ENCODE data around the gene DGKB.

The DGKB gene

DNA sequence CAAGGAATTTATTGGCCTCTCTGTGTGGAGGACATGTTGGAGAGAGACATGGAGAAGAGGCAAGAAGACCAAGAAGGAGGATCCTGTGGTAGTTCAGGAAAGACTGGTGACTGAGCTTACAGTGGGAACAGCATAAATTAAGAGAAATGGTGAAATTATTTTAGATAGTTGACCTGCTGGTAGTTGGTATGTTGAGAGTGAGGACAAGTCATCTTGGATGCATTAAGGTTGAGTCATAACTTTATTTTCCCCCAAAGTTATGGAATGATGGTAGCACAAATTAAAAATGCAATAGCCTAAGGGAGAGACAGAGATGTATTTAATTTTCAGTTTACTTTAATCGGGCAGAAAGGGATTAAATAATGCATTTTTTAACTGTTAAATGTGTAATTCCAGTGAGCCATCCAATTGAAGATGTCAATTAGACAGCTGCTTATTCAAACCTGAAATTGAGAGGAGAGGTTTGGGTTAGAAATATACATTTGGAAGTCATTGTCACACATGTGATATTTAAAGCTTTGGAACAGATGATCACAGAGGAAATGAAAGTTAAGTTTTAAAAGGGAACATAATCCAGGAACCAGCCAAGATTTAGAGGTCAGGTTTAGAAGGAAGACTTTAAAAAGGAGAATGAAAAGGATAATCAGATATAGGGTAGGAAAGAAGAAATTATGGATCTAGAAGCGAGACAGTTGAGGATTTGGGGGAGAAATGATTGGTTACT is 80.6 kb downstream of the DGKB start:
- no peak for DNase-seq (ENCODE audit: low read depth in 2 of 2)

DNA sequence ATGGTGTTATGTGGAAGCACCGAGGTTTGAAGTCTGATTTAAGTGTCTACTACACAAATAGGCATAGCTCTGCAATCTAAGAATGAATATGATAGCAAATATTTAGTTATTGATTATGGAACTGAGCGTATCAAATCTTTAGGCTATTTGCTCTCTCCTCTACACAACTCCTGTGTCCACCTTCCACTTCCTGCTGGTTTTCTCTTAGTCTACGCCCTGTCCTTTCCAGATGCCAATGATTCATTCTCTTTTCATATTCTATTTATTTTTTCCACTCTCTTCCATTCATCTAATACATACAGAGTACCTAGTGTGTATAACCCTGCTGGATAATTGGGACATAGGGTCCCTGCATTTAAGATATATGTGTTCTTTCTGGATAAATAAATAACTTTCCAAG is 83.7 kb downstream of the DGKB start:
- no peak for DNase-seq (ENCODE audit: low read depth in 2 of 2)

DNA sequence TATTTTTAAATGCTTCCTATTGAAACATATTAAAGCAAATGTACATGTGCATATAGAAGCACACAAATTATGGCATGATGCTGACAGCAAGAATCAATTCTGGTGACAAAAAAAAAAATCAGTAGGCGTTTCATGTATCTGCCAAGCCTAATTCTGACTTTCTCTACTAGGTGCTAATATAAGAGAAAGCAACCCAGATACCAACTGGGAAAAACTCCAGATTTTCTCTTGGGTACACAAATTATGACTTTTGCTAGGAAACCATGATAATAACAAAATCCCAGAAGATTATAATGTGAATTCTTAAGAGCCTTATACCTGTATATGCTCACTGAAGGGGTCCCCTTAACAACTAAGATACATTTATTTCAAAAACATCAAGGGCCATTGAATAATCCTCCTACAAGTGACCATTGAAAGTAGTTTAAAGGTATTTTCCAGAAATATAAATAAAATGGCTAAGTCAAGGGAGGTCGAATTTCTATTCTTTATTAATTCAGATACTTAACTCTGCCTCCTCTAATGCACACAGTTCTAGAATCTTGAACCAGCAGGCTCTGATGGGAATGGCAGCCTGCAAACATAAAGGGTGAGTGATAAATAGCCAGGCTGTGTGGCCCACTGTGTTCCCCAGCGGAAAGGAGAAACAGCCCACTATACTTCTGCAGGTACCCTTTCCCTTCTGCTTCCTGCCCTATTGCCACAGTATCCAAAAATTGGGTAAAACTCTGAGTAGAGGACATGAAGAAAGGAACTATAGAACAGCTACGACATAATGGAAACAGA is 84.5 kb downstream of the DGKB start:
- DNase-seq (ENCODE audit: low read depth in 2 of 2): no peak

DNA sequence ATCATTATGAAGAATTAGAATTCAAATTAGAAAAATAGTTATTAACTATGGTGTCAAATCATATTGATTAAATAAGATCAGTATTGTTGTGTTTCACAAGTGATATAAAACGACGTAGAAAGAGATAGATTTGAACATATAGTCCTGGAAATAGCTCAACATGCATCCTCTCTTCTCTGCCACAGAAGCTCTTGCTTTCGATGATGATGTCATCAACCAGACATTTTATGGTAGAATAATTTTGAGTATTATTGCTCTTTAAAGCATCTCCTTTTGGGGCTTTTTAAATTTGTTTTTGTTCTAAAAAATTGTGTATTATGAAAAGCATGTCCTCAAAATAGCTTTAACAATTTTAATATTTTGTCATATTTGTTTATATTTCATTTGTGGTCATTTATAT is 95.0 kb downstream of the DGKB start:
- no peak for DNase-seq (ENCODE audit: low read depth in 2 of 2)

DNA sequence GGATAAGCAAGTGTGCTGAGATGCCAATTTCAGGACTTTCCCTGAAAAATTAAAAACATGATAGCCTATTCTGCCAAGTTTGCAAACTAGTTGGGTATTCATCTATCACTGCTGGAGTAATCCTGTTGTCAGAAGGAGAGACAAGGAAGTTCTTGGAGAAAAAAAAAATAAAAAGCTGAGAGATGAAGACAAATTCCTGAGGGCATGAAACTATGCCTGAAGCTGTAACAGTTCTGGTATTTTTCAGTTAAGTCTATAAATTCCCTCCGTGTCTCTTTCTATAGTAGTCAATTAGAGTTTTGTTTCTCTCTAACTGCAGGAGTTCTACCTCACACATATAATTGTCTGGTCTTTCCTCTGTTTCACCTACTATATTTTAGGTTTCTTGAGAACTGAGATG is 95.7 kb downstream of the DGKB start:
- DNase-seq (ENCODE audit: low read depth in 2 of 2): no peak

DNA sequence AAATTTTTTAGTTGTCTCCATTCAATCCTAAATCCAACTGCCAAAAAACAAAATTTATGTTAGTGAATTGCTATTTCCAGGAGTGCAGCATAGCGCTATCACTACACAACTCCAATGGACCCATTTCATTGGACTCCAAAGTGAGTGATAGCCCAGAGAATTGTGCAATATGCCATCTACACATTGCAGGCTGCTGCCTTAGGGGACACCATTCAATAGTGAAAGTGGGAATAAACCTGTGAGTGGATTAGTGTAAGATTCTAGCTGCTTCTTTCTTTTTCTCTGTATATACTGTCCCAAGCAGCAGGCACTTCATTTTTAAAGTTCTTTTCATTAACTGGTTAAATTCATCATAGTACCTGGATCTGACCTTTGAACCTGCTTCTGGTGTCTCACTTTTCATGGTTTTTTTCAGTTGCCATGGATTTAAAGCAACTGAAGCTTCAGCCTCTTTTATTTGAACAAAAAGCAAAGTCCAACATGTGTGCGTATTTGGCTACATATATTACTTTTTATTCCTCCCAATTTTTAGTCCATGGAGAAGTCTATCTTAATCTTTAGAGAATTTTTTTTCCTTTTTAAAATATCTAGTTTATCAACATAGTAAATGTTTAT is 97.3 kb downstream of the DGKB start:
- no peak for DNase-seq (ENCODE audit: low read depth in 2 of 2)

DNA sequence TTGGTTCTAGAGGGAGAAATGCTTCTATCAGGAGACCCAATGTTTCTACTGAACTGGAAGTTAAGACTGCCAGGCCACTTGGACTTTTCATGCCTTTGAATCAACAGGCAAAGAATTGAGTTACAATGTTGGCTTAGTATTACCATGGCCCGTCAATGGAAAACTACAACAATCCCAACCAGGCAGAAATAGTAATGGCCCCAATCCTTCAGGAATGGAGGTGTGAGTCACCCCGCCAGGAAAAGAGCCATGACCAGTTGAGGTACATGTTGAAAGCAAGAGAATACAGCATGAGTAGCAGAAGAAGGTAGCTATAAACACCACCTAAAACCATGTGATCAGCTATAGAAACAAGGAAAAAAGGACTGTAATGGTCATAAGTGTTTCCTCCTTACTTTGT is 101.9 kb downstream of the DGKB start:
- no peak for DNase-seq (ENCODE audit: low read depth in 2 of 2)

DNA sequence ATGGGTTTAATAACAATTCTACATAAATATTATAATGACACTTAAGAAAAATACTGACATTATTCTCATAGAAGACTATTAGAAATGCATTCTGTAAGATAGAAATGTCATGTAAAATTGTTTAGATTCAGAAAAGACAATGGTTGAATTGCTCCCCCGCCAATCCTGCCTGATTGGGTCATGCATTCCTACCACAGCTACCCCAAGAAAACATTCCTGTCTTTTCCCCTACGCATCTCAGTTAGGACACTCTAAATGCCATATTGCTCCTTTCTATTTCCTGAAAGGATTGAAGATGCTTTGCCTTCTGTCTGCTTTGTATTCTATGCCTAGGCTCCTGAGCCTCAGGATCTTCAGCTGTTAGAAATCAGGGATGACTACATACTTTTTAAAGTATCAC is 109.4 kb downstream of the DGKB start:
- no peak for DNase-seq (ENCODE audit: low read depth in 2 of 2)

DNA sequence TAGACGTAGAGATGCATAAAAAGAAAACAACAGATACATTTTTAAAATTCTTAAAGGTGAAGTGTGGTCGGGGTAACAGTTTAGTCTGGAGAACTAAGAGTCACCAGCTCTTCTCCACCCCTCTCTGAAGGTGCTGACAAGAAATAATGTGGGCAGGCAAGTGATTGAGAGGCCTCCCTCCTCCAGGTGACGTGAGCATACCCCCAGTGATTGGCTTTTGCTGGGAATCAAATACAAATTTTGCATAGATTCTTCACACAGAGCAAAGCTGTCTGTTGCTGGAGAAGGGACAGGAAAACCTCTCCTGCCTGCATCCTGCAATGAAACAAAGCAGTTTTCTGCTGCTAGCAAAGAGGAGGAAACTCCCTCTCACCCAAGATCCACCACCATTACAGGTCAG is 115.0 kb downstream of the DGKB start:
- DNase-seq (ENCODE audit: low read depth in 2 of 2): no peak

DNA sequence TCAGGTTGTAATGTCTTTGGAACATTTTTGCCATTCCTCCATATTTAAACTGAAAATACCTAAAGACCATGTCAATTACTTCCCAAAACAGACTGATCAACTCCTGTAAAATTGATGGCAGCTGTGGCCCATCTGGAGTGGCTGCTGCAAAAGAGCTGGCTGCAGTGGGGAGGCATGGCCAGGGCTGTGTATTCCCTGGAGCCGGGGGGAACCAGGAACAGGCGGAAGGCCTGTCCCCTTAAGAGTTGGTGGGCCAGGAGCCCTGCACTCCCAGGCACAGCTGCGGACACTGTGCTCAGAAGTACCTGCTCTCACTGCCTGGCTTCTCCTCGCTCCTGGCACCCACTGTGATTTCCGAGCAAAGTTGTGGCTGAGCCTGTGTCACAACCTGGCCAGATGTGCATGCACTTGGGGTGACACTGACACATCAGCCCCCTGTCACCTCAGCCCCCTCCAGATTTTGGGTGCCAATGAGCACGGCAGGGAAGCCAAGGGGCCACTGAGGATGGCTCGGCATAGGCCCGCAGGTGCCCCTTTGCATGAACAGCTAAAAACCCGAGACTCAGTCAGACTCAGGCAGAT is 116.1 kb downstream of the DGKB start:
- no peak for DNase-seq (ENCODE audit: low read depth in 2 of 2)

DNA sequence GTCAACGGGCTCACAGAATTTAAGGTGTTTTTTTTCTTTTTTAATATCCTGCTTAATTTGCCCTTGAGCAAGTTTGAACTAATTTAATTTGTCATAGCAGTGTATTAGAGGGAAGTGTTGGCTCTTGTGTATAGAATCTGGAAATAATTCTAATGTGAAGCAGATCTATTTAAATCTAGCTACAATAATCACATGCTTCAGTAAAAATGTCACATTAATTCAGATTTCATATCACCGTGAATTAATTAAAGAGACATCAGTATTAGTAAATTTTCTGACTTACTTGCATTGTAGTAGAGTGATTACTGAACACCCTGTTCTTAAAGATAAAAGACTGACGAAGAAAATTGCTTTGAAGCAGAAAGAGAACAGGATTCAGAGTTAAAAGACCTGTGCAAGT is 124.7 kb downstream of the DGKB start:
- no peak for DNase-seq (ENCODE audit: low read depth in 2 of 2)

DNA sequence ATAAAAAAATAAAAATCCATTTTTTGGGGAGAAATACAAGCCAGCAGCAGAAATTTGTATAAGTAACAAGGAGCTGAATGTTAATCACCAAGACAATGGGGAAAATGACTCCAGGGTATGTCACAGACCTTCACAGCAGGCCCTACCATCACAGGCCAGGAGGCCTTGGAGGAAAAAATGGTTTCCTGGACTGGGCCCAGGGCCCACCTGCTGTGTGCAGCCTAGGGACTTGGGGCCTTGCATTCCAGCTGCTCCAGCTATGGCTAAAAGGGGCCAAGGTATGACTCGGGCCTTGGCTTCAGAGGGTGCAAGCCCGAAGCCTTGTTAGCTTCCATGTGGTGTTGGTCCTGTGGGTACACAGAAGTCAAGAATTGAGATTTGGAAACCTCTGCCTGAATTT is 126.3 kb downstream of the DGKB start:
- no peak for DNase-seq (ENCODE audit: low read depth in 2 of 2)

DNA sequence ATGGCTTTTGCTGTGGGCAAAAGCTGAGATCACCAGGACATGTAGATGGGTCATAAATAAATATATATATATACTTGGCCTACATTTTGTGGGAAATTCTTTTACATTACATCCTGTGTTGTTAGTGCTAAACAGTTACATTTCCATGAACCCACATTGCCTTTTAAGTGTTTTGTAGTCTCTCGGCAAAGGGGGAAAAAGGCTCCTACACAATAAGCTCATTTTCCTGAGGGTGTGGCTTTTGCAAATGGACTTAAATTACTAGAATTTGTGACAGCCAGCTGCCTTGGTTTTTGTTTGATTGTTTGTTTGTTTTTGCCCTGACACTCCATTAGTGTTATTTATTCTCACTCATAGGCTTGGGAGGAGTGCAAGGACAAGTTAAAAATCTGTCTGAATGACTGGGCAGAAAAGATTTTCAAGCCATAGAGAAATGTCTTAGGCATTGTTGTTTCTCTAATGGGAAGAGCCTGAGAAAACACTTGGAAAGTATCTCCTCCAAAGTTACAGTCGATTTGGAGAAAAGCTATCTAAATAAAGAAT is 128.8 kb downstream of the DGKB start:
- DNase-seq (ENCODE audit: low read depth in 2 of 2): no peak

DNA sequence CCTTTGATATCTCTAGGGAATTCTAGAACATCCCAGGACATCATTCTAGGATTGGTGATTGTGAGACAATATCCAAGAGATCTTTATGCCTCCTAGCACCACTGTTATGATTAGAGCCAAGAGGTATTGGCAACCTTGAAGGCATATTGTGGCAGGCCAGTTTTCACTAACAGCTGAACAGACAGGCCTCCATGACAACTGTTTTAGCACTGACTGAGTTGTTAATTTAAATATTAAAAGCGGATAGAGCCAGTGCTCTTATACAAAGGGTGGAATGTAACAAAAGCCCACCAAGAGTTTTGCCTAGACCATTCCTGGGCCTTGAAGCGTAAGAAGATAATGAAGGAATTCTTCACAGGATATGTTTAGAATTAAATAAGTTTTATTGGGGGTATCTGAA is 131.9 kb downstream of the DGKB start:
- no peak for DNase-seq (ENCODE audit: low read depth in 2 of 2)

DNA sequence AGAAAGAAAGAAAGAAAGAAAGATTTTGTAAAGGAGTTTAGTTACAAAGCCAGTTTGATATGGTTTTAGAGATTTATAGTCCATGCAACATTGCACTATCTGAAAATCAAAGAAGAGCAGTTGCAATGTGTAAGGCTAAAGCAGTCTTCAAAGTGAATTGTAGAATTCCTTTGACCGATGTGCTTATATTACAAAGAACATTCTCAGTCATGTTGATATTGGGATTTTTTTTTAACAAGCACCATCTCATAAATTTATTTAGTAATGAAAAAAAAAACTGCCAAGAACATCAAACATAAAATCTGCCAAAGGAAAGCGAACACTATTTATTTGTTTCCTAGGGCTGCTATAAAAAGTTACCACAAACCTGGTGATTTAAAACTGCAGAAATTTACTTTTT is 133.3 kb downstream of the DGKB start:
- DNase-seq (ENCODE audit: low read depth in 2 of 2): no peak

DNA sequence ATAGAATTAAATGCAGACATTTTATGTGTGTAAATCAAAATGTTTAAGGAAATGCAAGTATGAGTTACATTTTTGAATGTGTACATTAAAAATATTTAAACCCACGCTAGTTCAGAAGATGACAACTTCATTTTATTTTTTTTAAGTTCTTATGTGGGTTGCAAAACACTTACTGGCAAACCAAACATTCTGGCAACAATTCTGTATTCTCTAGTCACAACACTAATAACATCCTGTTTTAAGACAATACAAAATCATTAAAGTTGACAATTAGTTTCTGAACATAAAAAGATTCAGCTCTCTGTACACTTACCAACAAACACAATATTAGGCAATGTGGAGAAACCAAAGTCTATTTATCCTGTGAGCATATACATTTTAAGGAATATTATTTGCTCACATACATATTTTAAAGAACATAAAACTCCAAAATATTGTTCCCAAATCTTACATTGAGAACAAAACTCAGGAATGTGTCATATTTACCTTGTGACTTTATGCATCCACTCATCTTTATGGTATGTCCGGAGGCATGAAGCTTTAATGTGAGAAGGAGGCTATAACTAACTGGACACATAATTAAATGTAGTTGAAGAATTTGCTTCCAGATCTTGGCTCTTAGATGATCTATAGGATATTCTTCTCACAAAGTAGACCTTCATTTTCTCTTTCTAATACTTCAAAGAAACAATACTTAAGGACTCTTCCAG is 134.7 kb downstream of the DGKB start:
- DNase-seq (ENCODE audit: low read depth in 2 of 2): no peak

DNA sequence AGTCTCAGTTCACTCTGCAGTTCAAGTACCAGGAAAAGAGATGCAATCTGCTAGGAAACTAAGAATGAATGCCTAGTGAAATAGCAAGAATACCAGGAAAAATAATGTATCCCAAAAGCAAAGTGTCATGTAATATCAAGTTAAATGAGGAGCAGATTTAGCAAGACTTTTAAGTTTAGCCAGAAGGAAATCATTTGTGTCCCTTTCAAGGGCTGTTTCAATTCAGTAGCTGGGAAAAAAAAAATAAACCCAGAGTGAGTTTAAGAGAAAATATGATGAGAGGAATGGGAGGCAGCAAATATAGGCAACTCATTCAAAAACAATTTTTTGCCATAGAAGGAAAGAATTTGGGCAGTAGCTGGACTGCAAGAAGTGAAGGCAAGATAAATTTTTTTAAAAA is 135.8 kb downstream of the DGKB start:
- DNase-seq (ENCODE audit: low read depth in 2 of 2): no peak

DNA sequence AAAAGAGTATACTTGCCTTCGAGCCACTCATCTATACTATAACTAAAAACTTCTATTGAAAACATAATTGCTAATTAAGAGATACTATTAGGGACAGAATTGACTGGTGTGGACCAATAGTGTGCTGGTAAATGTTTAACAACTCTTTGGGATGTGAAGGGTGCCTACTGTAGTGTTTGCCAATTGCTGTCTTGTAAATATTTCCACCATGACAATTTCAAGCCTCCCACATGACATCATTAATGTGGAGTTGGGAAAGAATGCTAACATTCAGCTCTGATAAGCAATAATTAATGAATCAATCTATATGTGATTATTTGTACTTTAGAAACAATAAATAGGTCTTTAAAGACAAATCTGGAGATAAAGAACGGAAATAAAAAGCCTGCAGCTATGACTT is 136.8 kb downstream of the DGKB start:
- no peak for DNase-seq (ENCODE audit: low read depth in 2 of 2)

DNA sequence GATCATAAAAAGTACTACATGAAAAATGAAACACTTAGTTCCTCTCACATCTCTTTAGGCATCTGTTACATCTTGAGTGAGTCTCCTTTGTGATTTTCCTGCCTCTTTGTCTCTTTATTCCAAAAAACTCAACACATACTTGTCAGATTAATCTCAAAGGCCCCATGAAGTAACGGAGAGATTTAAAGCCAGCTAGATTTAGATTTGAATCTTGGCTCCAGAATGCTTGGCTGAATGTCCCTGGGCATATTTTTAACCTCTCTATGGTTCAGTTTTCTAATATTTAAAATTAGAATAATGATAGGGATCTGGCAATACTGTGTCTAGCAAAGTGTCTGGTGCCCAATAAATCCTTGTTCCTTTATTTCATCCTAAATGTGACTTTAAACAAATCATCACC is 140.0 kb downstream of the DGKB start:
- no peak for DNase-seq (ENCODE audit: low read depth in 2 of 2)

DNA sequence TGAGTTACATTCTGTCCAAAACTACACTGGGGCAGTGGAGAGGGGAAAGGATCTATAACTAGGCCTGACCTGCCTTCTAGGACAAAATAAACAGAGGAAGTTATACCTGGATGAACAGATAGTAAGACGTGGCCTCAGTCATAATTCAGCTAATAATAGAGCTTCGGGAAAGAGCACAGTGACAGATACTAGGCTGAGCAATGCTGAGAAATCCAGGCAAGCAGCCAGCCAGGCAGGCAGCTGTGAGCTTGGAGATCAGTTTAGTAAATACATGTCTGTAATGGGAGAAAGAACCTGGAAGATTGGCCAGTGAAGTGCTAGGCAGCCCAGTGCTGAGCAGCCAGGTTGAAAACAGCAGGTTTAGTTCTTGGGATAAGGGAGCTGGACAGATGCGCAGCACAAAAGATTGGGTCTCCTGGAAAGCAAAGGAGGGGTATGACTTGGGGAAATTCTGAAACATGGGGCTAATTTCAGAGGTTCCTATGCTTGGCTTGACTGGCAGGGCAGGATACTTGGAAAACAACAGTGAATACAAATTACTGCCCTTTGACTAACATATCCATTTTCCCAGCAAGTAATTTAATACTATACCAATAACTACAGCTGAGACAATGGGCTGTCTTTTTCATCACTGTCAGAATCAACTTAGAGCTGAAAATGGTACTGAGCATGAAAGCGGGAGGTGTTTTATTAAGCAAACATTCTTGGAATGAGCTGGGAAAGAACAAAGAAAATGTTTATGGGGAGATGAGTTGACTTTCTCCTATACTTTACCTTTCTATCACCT is 140.8 kb downstream of the DGKB start:
- DNase-seq (ENCODE audit: low read depth in 2 of 2): no peak
